AG04449 (cell line): ENCODE measurements around the gene MRPS27.
A peak's percentile ranks its signal among the peaks of the same experiment; 100 is the strongest.

ENCODE experiments used
- CTCF ChIA-PET: fragments of 350-600 bp; formaldehyde crosslinking; extraction: SDS; loops from one replicate; lab custom pipeline; 2021; ENCODE audit warnings: antibody characterized with exemption; lab: Yijun Ruan, JAX
- POLR2A ChIA-PET: fragments of 400-600, 350-600 bp; formaldehyde crosslinking; extraction: SDS; loops from one replicate; lab custom pipeline; 2020; ENCODE audit warnings: antibody characterized with exemption, inconsistent platforms; lab: Yijun Ruan, JAX
- DNase-seq: peaks from one replicate; pipeline ENCODE4 v3.0.0-alpha.2; 2010; ENCODE audit warnings: low read depth, low spot score
- H3K4me3 ChIP-seq: 2 replicates; pipeline ENCODE4 v1.5.1; 2011; ENCODE audit warnings: low read depth, mild to moderate bottlenecking, control low read depth, low read length
- TF ChIP-seq, protein P1 (sequence below): IDR thresholded peaks from one replicate; pipeline ENCODE4 v1.5.1; 2011; ENCODE audit warnings: mild to moderate bottlenecking, moderate library complexity, low read length, control low read depth, inconsistent platforms; ENCODE audit not compliant: insufficient read depth; ENCODE audit errors: missing control alignments

The MRPS27 gene

DNA sequence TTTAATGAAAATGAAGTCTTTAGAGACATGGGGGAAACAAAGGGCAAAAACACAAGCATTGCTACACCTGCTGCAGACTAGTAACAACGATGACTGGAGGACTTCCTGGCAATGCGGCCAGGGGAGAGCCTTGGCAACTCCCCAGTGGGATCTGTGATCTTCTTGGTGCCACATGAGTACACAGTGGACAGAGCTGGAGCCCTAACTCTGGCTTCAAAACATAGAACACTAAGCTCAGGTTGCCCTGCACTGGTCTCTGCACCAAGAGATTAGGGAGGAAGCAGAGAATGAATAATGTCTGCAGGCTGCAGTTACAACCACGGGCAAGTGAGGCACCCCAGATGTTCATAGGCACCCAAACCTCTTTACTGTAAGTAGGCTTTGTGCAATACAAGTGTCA is 91.1 kb downstream of the MRPS27 start:
- CTCF ChIA-PET, result interaction anchor here (1.1 kb wide), 1 partner anchor 12 kb away, joined by 4 read pairs; no protein-coding TSS in a partner anchor
- POLR2A ChIA-PET, result no interaction called here
- no peak overlapping the region for H3K4me3 ChIP-seq
- TF ChIP-seq, protein P1, sequence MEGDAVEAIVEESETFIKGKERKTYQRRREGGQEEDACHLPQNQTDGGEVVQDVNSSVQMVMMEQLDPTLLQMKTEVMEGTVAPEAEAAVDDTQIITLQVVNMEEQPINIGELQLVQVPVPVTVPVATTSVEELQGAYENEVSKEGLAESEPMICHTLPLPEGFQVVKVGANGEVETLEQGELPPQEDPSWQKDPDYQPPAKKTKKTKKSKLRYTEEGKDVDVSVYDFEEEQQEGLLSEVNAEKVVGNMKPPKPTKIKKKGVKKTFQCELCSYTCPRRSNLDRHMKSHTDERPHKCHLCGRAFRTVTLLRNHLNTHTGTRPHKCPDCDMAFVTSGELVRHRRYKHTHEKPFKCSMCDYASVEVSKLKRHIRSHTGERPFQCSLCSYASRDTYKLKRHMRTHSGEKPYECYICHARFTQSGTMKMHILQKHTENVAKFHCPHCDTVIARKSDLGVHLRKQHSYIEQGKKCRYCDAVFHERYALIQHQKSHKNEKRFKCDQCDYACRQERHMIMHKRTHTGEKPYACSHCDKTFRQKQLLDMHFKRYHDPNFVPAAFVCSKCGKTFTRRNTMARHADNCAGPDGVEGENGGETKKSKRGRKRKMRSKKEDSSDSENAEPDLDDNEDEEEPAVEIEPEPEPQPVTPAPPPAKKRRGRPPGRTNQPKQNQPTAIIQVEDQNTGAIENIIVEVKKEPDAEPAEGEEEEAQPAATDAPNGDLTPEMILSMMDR, result no peak
- no peak for DNase-seq

DNA sequence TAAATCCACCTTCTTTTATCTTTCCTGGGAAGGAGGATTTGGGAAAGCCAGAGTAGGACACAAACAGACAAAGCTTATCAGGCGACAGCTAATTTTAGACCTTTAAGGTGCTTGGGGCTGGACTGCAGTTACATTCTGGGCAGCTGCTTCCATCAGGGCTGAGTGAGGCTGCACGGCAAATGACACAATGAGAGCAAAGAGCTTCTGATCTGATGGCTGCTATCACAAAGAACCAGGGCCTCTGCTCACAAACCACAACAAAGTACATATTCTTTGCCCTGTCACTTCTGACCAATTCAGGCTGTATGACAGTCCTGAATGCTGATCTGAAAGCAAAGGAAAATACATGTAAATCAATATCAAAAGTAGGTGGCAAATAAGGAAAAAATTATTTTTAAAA is 93.1 kb downstream of the MRPS27 start:
- TF ChIP-seq, protein P1, result no peak
- DNase-seq, result no peak
- ChIA-PET CTCF (no interaction called here), POLR2A (no interaction called here)
- no peak overlapping the region for H3K4me3 ChIP-seq

DNA sequence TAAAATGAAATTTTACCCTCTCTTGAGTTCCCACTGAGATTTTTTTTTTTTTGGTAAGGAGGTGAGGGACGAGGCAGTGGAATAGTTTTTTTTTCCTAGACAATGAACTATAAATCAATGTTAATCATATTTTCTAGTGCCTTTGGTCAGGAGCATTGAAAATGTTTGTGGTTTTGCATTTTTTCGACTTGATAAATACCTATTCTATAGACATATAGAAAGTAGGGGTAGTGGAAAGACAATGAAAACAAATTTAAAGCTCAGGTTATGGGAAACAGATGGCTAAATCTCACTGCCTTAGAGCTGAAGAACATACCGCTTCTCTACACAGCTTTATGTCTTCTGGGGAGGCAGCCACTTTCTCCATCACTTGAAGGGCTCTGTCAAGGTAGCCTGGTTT is 94.3 kb downstream of the MRPS27 start:
- CTCF ChIA-PET, result interaction anchor here (0.7 to 1.3 kb wide), 4 partner anchors 9 to 63 kb away, joined by 3 read pairs; no protein-coding TSS in a partner anchor
- TF ChIP-seq, protein P1, result no peak
- H3K4me3 ChIP-seq, result no peak overlapping the region
- no peak for DNase-seq
- POLR2A ChIA-PET, result no interaction called here

DNA sequence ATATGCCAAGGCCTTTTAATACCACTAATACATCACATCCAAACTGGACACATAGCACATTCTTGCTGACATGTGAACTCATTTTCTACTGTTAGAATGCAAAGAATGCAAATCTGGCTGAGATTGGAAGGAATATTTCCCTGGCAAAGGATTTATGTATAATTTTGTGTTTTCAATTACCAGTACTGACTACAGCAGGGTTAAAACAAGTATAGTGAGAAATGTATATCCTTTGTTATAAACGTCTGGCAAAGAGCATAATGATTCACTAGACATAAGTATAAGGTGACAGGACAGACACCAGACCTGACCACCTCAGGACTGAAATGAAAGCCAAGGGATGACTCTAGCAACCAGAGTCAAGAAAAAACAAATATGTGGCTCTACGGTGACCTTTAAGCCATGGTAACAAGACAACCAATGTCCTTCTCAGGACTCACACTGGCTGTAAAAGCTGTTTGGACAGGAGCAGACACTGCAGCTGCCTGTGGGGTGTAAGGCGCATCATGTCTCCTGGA is 95.0 kb downstream of the MRPS27 start:
- TF ChIP-seq, protein P1, result no peak
- H3K4me3 ChIP-seq, result no peak overlapping the region
- DNase-seq, result peak; percentile 59
- CTCF ChIA-PET, result interaction anchor here (0.7 to 1.3 kb wide), 4 partner anchors 9 to 64 kb away, joined by 3 read pairs; no protein-coding TSS in a partner anchor
- POLR2A ChIA-PET, result no interaction called here

DNA sequence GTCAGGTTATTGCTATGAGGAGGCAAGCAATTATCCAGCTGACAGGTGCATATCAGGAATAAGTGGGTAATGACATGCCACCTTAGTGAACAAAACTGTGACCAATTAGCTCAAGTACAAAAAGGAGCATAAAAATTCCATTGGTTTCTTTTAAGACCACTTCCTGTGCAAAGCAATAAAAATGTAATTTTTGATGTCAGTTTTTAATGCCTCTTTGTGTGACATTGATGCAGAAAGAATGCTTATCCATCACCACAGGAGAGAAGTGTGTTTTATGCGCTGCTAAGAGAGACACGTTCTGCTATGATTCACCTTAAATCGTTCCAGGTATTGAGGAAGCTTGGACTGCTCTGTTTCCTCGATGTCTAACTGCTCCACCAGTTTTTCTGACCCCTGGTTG is 96.7 kb downstream of the MRPS27 start:
- no peak for DNase-seq
- TF ChIP-seq, protein P1, result no peak
- POLR2A ChIA-PET, result no interaction called here
- CTCF ChIA-PET, result interaction anchor here (1.3 kb wide), 1 partner anchor 57 kb away, joined by 5 read pairs; no protein-coding TSS in a partner anchor
- no peak overlapping the region for H3K4me3 ChIP-seq

DNA sequence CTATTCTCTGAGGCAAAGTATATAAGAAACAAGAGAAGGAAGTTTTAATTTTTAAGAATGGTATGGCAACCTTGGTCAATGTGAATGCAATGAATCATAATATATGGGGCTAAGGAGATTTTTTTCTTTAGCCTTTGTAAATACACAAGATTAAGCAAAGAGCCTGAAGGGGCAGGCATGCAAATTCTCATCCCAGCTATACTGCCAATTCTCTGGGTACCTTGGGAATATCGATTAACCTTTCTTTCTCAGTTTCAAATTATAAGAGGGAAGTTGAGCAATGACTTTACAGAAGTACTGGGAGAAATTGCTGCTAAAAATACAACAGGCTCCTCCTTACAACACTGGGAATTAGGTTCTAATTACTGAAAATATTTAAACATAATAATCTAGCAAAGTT is 97.5 kb downstream of the MRPS27 start:
- no peak overlapping the region for H3K4me3 ChIP-seq
- TF ChIP-seq, protein P1, result no peak
- POLR2A ChIA-PET, result no interaction called here
- no peak for DNase-seq
- CTCF ChIA-PET, result interaction anchor here (0.7 to 1.1 kb wide), 2 partner anchors 17 to 24 kb away, joined by 3 read pairs; no protein-coding TSS in a partner anchor
